ENCODE data around the gene CALHM3.

The CALHM3 gene

GRCh38 chr10:103474077-103474476 lies 5.0 kb downstream of the CALHM3 start:
- DNase-seq (ENCODE audit: low read depth in 2 of 2): no peak

- no peak for DNase-seq (ENCODE audit: low read depth in 2 of 2)
Observed at GRCh38 chr10:103473261-103473671, 5.8 kb downstream of the CALHM3 start.

- DNase-seq (ENCODE audit: low read depth in 2 of 2): no peak
Observed at GRCh38 chr10:103472005-103472404, 7.0 kb downstream of the CALHM3 start.

GRCh38 chr10:103470761-103471653 lies 8.0 kb downstream of the CALHM3 start:
- DNase-seq (ENCODE audit: low read depth in 2 of 2): peak; percentile 45 to 46

GRCh38 chr10:103469201-103469600 lies 9.8 kb downstream of the CALHM3 start:
- no peak for DNase-seq (ENCODE audit: low read depth in 2 of 2)

GRCh38 chr10:103467406-103467805 lies 11.6 kb downstream of the CALHM3 start:
- DNase-seq (ENCODE audit: low read depth in 2 of 2): no peak

GRCh38 chr10:103466734-103467133 lies 12.3 kb downstream of the CALHM3 start:
- no peak for DNase-seq (ENCODE audit: low read depth in 2 of 2)

- DNase-seq (ENCODE audit: low read depth in 2 of 2): no peak
Observed at GRCh38 chr10:103465411-103466179, 13.4 kb downstream of the CALHM3 start.

GRCh38 chr10:103463499-103463898 lies 15.5 kb downstream of the CALHM3 start:
- no peak for DNase-seq (ENCODE audit: low read depth in 2 of 2)

- no peak for DNase-seq (ENCODE audit: low read depth in 2 of 2)
Observed at GRCh38 chr10:103459615-103460014, 19.4 kb downstream of the CALHM3 start.

- no peak for DNase-seq (ENCODE audit: low read depth in 2 of 2)
Observed at GRCh38 chr10:103458720-103459119, 20.3 kb downstream of the CALHM3 start, which contains the start of gene CALHM1. CALHM1 (minus strand) TSS chr10:103458900; CDS start chr10:103458751, 149 bp downstream.

- DNase-seq (ENCODE audit: low read depth in 2 of 2): no peak
Observed at GRCh38 chr10:103457896-103458583, 21.0 kb downstream of the CALHM3 start.

GRCh38 chr10:103457176-103457712 lies 21.8 kb downstream of the CALHM3 start:
- no peak for DNase-seq (ENCODE audit: low read depth in 2 of 2)

- no peak for DNase-seq (ENCODE audit: low read depth in 2 of 2)
Observed at GRCh38 chr10:103456074-103456660, 22.9 kb downstream of the CALHM3 start.

GRCh38 chr10:103455235-103455634 lies 23.8 kb downstream of the CALHM3 start:
- no peak for DNase-seq (ENCODE audit: low read depth in 2 of 2)

GRCh38 chr10:103454026-103454425 lies 25.0 kb downstream of the CALHM3 start:
- DNase-seq (ENCODE audit: low read depth in 2 of 2): no peak

- no peak for DNase-seq (ENCODE audit: low read depth in 2 of 2)
Observed at GRCh38 chr10:103452506-103453230, 26.4 kb downstream of the CALHM3 start.

GRCh38 chr10:103451831-103452505 lies 27.1 kb downstream of the CALHM3 start, which contains the start of gene CALHM2:
CALHM2 (minus strand) TSS chr10:103452370; CDS start chr10:103449941, 2,429 bp downstream.
- DNase-seq (ENCODE audit: low read depth in 2 of 2): peak; percentile 22 to 29

- peak; percentile 19 to 21 for DNase-seq (ENCODE audit: low read depth in 2 of 2)
Observed at GRCh38 chr10:103451091-103451813, 27.8 kb downstream of the CALHM3 start.
